Brain microvascular endothelial cell (primary cell): Measurements from ENCODE around the gene MAML2.

Source experiments
- DNase-seq: peaks from one replicate; pipeline ENCODE4 v3.0.0-alpha.2; 2020
- H3K27ac ChIP-seq: fragments of 250-450 bp; sonication (Bioruptor Pico); 2 replicates; pipeline ENCODE4 v1.5.1; 2020; ENCODE audit warnings: mild to moderate bottlenecking, moderate library complexity
- H3K27me3 ChIP-seq: fragments of 250-450 bp; sonication (Bioruptor Pico); replicated peaks from 2 replicates; pipeline ENCODE4 v1.5.1; 2020; ENCODE audit warnings: mild to moderate bottlenecking
- H3K36me3 ChIP-seq: fragments of 250-450 bp; sonication (Bioruptor Pico); replicated peaks from 2 replicates; pipeline ENCODE4 v1.5.1; 2020; ENCODE audit warnings: mild to moderate bottlenecking
- H3K4me3 ChIP-seq: 2 replicates; pipeline ENCODE4 v1.5.1; 2011; ENCODE audit warnings: low read depth, mild to moderate bottlenecking, control low read depth, low read length, moderate library complexity
- in situ Hi-C: cut with HindIII; loops from 2 replicates; pipeline ENCODE4 v1.10.0; 2017; ENCODE audit warnings: low sequenced_read_pairs, low pct_ligation_motif_present
- TF ChIP-seq, protein P1 (sequence below): IDR thresholded peaks from 2 replicates; pipeline ENCODE4 v1.5.1; 2011; ENCODE audit warnings: low read depth, mild to moderate bottlenecking, moderate library complexity, low read length, control low read depth, inconsistent platforms; ENCODE audit errors: missing control alignments

MAML2 gene

DNA sequence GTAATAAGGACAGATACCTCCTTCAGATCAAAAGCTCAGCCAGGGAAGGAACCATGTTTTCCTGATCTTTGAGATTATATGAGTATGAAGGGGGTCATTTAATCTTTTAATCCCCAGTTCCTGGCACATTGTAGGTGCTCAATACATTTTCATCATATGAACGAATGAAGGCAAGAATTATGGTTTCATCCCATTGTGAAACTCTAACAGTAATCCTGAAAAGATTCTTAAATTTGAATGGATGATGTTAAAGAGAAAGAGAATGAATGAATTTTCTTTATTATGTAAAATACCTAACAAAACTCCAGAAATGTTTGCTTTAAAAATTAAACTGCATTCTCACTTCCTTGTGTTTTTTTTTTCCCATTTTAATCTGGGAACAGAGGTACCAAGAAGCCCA is 256.9 kb downstream of the MAML2 start:
- Histone ChIP-seq H3K4me3 (no peak overlapping the region), H3K36me3 (peaks cover 1% of the 10 kb centered on the region), H3K27ac (no peak overlapping the region), H3K27me3 (no peaks in the 10 kb centered on the region)
- in situ Hi-C loops: no loop called here
- TF ChIP-seq, protein P1, sequence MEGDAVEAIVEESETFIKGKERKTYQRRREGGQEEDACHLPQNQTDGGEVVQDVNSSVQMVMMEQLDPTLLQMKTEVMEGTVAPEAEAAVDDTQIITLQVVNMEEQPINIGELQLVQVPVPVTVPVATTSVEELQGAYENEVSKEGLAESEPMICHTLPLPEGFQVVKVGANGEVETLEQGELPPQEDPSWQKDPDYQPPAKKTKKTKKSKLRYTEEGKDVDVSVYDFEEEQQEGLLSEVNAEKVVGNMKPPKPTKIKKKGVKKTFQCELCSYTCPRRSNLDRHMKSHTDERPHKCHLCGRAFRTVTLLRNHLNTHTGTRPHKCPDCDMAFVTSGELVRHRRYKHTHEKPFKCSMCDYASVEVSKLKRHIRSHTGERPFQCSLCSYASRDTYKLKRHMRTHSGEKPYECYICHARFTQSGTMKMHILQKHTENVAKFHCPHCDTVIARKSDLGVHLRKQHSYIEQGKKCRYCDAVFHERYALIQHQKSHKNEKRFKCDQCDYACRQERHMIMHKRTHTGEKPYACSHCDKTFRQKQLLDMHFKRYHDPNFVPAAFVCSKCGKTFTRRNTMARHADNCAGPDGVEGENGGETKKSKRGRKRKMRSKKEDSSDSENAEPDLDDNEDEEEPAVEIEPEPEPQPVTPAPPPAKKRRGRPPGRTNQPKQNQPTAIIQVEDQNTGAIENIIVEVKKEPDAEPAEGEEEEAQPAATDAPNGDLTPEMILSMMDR: no peak
- no peak for DNase-seq

DNA sequence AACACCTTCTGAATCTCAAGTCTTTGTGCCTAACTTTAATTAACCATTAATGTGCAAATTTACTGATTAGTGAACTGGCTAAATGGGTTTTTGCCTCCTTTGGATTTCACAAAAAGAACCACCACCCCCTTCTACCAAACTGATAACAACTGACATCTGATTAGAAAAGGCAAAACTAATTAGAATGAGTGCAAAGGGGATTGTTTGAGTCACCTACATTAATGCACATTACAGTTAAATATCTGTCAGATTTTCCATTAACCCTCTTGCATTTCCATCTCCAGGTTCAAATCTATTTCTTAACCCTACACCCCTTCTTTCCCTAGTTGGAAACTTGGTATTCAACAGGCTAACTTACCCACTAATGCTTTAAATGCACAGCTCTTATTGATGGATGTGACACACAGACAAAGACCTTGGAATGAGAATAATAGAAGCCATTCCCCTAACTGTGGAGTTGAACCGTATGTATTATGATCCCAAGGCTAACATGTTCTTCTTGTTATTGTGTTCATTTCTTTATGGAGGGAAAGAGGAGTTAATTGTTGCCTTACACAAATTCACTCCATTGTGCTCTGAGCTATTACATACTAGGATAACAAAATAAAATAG is 257.6 kb downstream of the MAML2 start:
- H3K27ac ChIP-seq: no peak overlapping the region
- TF ChIP-seq, protein P1: no peak
- no peak overlapping the region for H3K4me3 ChIP-seq
- in situ Hi-C loops: no loop called here
- no peak for DNase-seq
- H3K27me3 ChIP-seq: no peaks in the 10 kb centered on the region
- H3K36me3 ChIP-seq: no peaks in the 10 kb centered on the region

DNA sequence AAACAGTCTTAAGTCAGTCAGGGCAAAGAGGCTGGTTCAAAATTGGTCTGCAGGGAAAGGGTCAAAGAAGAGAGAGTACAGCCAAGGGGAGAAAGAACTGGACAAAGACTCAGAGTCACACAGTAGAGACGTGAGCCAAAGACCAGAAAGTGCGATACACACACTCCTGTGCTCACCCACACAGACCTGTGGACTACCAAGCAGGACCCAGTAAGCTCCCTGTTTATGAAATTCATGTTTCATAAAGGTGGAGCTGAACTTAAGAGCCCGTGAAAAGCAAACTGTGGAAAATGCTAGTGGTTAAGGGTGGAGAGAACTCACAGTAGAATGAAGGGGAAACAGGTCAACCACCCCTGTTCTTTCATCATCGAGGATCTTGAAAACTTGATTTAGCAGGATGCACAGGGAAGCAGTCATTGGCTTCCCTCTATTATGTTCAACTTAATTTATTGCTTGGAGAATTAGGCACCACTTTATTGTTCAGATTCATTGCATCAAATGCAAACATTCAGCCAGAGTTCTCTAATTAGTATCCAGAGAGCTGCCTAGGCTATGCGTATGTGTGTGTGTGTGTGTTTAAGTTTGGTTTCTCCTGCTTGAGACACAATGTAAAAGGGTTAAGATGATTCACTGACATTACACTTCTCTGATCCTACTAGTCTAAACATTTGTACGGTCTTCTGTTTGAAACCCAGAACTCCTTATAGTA is 258.2 kb downstream of the MAML2 start:
- Histone ChIP-seq H3K36me3 (no peaks in the 10 kb centered on the region), H3K27ac (no peak overlapping the region), H3K4me3 (no peak overlapping the region), H3K27me3 (no peaks in the 10 kb centered on the region)
- DNase-seq: no peak
- TF ChIP-seq, protein P1: no peak
- in situ Hi-C loops: no loop called here

DNA sequence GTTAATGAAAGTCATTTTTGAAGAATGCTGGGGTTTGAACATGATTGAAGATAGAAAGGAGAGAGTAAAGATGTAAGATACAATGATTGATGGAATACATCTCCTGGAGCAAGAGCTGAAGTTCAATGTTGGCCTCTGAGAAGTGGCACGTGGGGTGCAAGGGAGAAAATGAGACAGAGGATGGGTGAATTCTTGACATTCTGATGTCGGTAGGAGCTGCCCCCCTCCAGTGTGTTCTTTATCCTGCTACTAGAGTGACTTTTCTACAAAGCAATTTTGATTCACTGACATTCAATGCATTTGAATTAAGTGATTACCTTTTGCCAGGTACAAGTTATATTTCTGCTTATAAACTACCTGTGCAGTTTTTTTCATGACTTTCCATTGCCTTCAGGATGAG is 260.1 kb downstream of the MAML2 start:
- in situ Hi-C loops: no loop called here
- TF ChIP-seq, protein P1: no peak
- DNase-seq: no peak
- no peaks in the 10 kb centered on the region for H3K36me3 ChIP-seq
- no peak overlapping the region for H3K4me3 ChIP-seq
- no peaks in the 10 kb centered on the region for H3K27me3 ChIP-seq
- H3K27ac ChIP-seq: no peak overlapping the region

GRCh38 chr11:96082002-96082899 is 260.7 kb downstream of the MAML2 start:
- H3K27ac ChIP-seq: no peak overlapping the region
- TF ChIP-seq, protein P1: no peak
- DNase-seq: no peak
- no peak overlapping the region for H3K4me3 ChIP-seq
- in situ Hi-C loops: no loop called here
- no peaks in the 10 kb centered on the region for H3K36me3 ChIP-seq
- no peaks in the 10 kb centered on the region for H3K27me3 ChIP-seq
